ENCODE results near the gene FHIT. TPM values are rescaled to one million over a fixed set of nuclear protein-coding genes. Genes with fewer than 3 reads are reported as not detected.

Gene FHIT
- total RNA-seq, 4 donors from 2014 or later: 8.8 to 35.6 (median 12.6) TPM

- H3K4me3 ChIP-seq: no peak overlapping the region
- H3K9me3 ChIP-seq: no peaks in the 10 kb centered on the region
- no peaks in the 10 kb centered on the region for H3K36me3 ChIP-seq
- 95% methylated on average over 2 of the region's 2 CpGs for WGBS
- H3K27me3 ChIP-seq: no peaks in the 10 kb centered on the region
- DNase-seq (ENCODE audit: low spot score in 2 of 2): no peak
- no peaks in the 10 kb centered on the region for H3K4me1 ChIP-seq
- H3K27ac ChIP-seq: no peak overlapping the region
- TF ChIP-seq POLR2A (IDR thresholded peaks at IDR 0.05): no peak
- TF ChIP-seq CTCF (IDR thresholded peaks at IDR 0.05): no peak
- TF ChIP-seq EP300 (IDR thresholded peaks at IDR 0.05): no peak
- TF ChIP-seq POLR2AphosphoS5 (IDR thresholded peaks at IDR 0.05): no peak
Observed at GRCh38 chr3:59885899-59886400, 1365.3 kb downstream of the FHIT start.

DNA sequence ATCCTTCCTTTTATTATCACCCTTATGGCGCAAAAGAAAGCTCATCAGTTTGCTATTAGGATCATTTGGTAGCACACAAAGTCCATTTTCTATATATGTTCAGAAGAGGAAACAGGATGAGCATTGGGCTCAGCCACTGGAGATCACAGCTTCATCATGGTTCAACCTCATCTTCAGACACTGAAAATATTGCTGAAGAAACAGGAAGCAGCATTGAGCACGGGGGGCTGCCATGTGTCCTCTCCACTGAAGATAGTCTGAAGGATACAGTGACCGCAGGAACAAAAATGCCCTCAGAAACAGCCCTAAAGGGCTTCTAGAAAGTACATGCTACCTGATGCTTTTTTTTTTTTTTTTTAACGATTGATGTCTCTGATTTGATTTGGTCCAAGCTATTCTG is 1366.2 kb downstream of the FHIT start:
- Histone ChIP-seq H3K27me3 (no peaks in the 10 kb centered on the region), H3K27ac (no peak overlapping the region), H3K4me3 (no peak overlapping the region), H3K4me1 (no peaks in the 10 kb centered on the region), H3K36me3 (no peaks in the 10 kb centered on the region), H3K9me3 (no peaks in the 10 kb centered on the region)
- TF ChIP-seq EP300 (IDR thresholded peaks at IDR 0.05) (no peak), POLR2AphosphoS5 (IDR thresholded peaks at IDR 0.05) (no peak), POLR2A (IDR thresholded peaks at IDR 0.05) (no peak), CTCF (IDR thresholded peaks at IDR 0.05) (no peak)
- WGBS: 85% methylated on average over 4 of the region's 4 CpGs
- no peak for DNase-seq (ENCODE audit: low spot score in 2 of 2)

DNA sequence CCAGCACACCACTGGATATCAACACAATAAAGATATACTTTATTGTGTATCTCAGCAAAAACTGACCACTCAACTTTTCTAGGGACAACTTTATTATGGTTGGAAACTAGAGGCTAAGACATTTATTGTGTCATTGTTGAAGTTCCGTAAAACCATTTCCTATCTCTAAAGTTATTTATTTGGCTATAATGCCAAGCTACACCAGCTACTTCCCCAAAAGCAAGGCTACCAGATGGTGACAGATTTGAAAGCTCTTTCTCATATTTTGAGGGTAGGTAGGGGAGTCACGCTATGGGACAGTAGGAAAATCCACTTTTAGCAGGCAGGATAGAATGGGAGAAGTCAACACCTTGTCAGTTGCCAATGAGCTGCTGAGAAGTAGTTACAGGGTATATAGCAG is 1366.8 kb downstream of the FHIT start:
- no peak for DNase-seq (ENCODE audit: low spot score in 2 of 2)
- 76% methylated on average over 2 of the region's 2 CpGs for WGBS
- H3K4me3 ChIP-seq: no peak overlapping the region

DNA sequence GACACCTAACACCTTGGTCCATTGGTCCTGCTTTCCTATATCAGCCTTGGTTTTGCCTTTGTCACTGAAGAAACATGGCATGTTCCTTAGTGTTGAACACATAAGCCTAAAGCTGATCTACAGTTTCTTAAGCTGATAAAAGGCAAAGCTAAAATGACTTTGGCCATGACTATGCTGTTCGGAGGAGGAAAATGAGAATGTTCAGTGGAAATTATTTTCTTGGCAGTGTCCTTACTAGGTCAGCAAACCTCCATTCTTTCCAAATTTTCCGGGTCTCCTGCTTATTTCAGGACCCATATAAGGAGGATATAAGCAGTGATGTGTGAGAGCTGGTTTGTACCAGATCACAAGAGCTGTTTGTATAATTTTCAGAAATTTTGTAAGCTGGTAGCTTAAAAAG is 1368.5 kb downstream of the FHIT start:
- TF ChIP-seq CTCF (IDR thresholded peaks at IDR 0.05) (no peak), EP300 (IDR thresholded peaks at IDR 0.05) (no peak), POLR2AphosphoS5 (IDR thresholded peaks at IDR 0.05) (no peak), POLR2A (IDR thresholded peaks at IDR 0.05) (no peak)
- 67% methylated on average over 2 of the region's 2 CpGs for WGBS
- H3K27me3 ChIP-seq: no peaks in the 10 kb centered on the region

More for the DNA sequence above, 1366.8 kb downstream of the FHIT start:
- Histone ChIP-seq H3K27me3 (no peaks in the 10 kb centered on the region), H3K36me3 (no peaks in the 10 kb centered on the region), H3K9me3 (no peaks in the 10 kb centered on the region), H3K27ac (no peak overlapping the region), H3K4me1 (no peaks in the 10 kb centered on the region)
- TF ChIP-seq CTCF (IDR thresholded peaks at IDR 0.05) (no peak), POLR2A (IDR thresholded peaks at IDR 0.05) (no peak), EP300 (IDR thresholded peaks at IDR 0.05) (no peak), POLR2AphosphoS5 (IDR thresholded peaks at IDR 0.05) (no peak)

GRCh38 chr3:59880717-59881116 is 1370.5 kb downstream of the FHIT start:
- no peak for DNase-seq (ENCODE audit: low spot score in 2 of 2)
- Histone ChIP-seq H3K9me3 (no peaks in the 10 kb centered on the region), H3K27me3 (no peaks in the 10 kb centered on the region), H3K4me1 (peaks cover 9% of the 10 kb centered on the region), H3K4me3 (no peak overlapping the region), H3K36me3 (no peaks in the 10 kb centered on the region), H3K27ac (no peak overlapping the region)
- 64% methylated on average over 2 of the region's 2 CpGs for WGBS
- TF ChIP-seq EP300 (IDR thresholded peaks at IDR 0.05) (no peak), POLR2AphosphoS5 (IDR thresholded peaks at IDR 0.05) (no peak), POLR2A (IDR thresholded peaks at IDR 0.05) (no peak), CTCF (IDR thresholded peaks at IDR 0.05) (no peak)

More for the DNA sequence above, 1368.5 kb downstream of the FHIT start:
- DNase-seq (ENCODE audit: low spot score in 2 of 2): no peak
- Histone ChIP-seq H3K36me3 (no peaks in the 10 kb centered on the region), H3K4me3 (no peak overlapping the region), H3K9me3 (no peaks in the 10 kb centered on the region), H3K27ac (no peak overlapping the region), H3K4me1 (peaks cover 9% of the 10 kb centered on the region)

Measured in suprapubic skin (tissue), 4 donors.